HG03159 (cell line): Measurements from ENCODE around the gene TIMP3.

Experiments
- ATAC-seq: cut with Tn5 transposase; IDR thresholded peaks from one replicate; pipeline ENCODE4 v1.9.1; 2021; ENCODE audit warnings: mild to moderate bottlenecking, moderate library complexity; ENCODE audit not compliant: unreplicated experiment

TIMP3 gene

GRCh38 chr22:32827049-32827602, 25.6 kb downstream of the TIMP3 start:
- no peak for ATAC-seq

GRCh38 chr22:32828150-32828549, 26.6 kb downstream of the TIMP3 start:
- ATAC-seq: no peak

- ATAC-seq: no peak
Measured at GRCh38 chr22:32828561-32828960, 27.1 kb downstream of the TIMP3 start.

- no peak for ATAC-seq
Measured at GRCh38 chr22:32829451-32829851, 27.9 kb downstream of the TIMP3 start.

GRCh38 chr22:32830473-32830872, 29.0 kb downstream of the TIMP3 start:
- ATAC-seq: no peak

GRCh38 chr22:32830957-32831356, 29.5 kb downstream of the TIMP3 start:
- no peak for ATAC-seq

- ATAC-seq: no peak
Measured at GRCh38 chr22:32831584-32831983, 30.1 kb downstream of the TIMP3 start.

GRCh38 chr22:32832174-32832573, 30.7 kb downstream of the TIMP3 start:
- no peak for ATAC-seq

- ATAC-seq: no peak
Measured at GRCh38 chr22:32836280-32837123, 35.0 kb downstream of the TIMP3 start.

GRCh38 chr22:32837142-32837541, 35.6 kb downstream of the TIMP3 start:
- ATAC-seq: no peak

GRCh38 chr22:32837803-32838202, 36.3 kb downstream of the TIMP3 start:
- ATAC-seq: no peak

- ATAC-seq: no peak
Measured at GRCh38 chr22:32839831-32840584, 38.5 kb downstream of the TIMP3 start.

- ATAC-seq: no peak
Measured at GRCh38 chr22:32841175-32841574, 39.7 kb downstream of the TIMP3 start.

- no peak for ATAC-seq
Measured at GRCh38 chr22:32842486-32842885, 41.0 kb downstream of the TIMP3 start.

GRCh38 chr22:32843300-32843699, 41.8 kb downstream of the TIMP3 start:
- no peak for ATAC-seq

GRCh38 chr22:32844251-32844650, 42.7 kb downstream of the TIMP3 start:
- no peak for ATAC-seq

GRCh38 chr22:32846780-32847491, 45.4 kb downstream of the TIMP3 start:
- no peak for ATAC-seq

GRCh38 chr22:32848226-32848625, 46.7 kb downstream of the TIMP3 start:
- no peak for ATAC-seq

- no peak for ATAC-seq
Measured at GRCh38 chr22:32849501-32849900, 48.0 kb downstream of the TIMP3 start.

- no peak for ATAC-seq
Measured at GRCh38 chr22:32850157-32850556, 48.7 kb downstream of the TIMP3 start.
